ENCODE measurements around the gene MTHFD1L. TPM values are rescaled to one million over a fixed set of nuclear protein-coding genes. Genes with fewer than 3 reads are reported as not detected.

The MTHFD1L gene
- total and polyA plus RNA-seq, 2 of the 4 experiments (the other 2 are of a cell fraction): 43.5 to 53.2 TPM

DNA sequence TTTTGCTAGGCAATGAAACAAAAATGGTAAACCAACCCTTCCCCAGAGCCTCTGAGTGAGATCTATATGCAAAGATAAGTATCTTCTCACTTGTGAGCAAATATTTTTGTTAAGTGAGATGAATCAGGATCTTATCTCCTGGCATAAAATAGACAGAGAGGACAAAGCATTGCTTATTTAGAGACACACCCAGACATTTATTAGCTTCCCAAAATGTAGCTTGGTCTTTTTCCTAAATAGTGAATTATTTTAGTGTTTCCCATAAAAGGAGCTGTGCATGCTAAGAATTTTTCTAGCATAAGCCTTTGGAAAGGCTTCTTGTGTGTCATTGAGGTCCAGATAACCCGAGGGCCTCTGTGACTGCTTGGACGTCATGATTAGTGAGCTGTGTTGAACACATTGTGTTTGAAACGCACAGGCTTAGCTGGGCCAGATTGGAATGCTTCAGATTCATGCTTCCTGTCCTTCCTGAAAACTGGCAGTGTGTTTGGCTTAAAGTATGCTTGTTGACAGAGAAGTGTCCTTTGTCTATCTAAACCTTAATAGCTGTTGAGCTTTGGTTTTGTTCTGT, 16.5 kb downstream of the MTHFD1L start (continued):
- TF ChIP-seq NFE2L2 (IDR thresholded peaks at IDR 0.05; ENCODE audit: low read depth, low read length) (peak; percentile 53; the same call in 1 of the 2 replicates), FOS (IDR thresholded peaks at IDR 0.05; ENCODE audit: low read depth, low read length) (peak; percentile 60), POLR2A (IDR thresholded peaks at IDR 0.05; ENCODE audit: low read depth, low read length) (peak; percentile 78)

DNA sequence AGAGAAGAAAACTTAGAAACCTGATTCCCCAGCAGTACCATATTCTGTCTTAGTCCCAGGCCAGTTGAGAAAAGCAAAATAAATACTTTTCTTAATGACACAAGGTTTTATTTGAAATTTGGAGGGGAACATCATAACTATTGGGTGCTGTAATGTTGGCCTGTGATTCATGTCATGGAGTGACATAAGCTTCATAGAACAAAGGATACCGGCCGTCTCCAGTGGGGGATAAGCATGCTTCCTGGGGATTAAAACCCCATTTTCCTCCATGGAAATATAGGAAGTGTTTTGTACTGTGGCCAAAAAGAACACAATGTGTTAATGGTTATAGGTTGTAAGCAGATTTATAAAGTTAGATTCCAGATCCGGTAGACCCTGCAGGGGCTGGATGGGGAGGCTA, 18.0 kb downstream of the MTHFD1L start:
- dilution Hi-C loops (cut with HindIII; ENCODE audit: low sequenced_read_pairs, unreplicated experiment): no loop called here
- no peak overlapping the region for H3K4me2 ChIP-seq (ENCODE audit: low read depth, low read length)
- peak overlapping the region; percentile 99 for H4K5ac ChIP-seq (ENCODE audit: low read depth, low read length)
- peak overlapping the region; percentile 86 for H3K27ac ChIP-seq (ENCODE audit: insufficient read depth, low read length)
- WGBS, 2 experiments (ENCODE audit: extremely low coverage in 2 of 2, insufficient read length in 1 of 2): no CpG with 5 or more reads among the region's 3 CpGs
- peak overlapping the region; percentile 99 for H2BK5ac ChIP-seq (ENCODE audit: low read depth, low read length, poor library complexity, severe bottlenecking)
- H4K20me1 ChIP-seq (ENCODE audit: insufficient read depth, low read length): no peaks in the 10 kb centered on the region
- peaks cover 25 to 52% of the 10 kb centered on the region in 2 experiments for H3K79me1 ChIP-seq (ENCODE audit: low read depth in 1 of 2, low read length in 2 of 2)
- no peak overlapping the region for H3K56ac ChIP-seq (ENCODE audit: extremely low read depth, insufficient read depth, low read length)
- DNase-seq (peak; percentile 49), ATAC-seq (ENCODE audit: low read depth) (no peak)
- H3K36me3 ChIP-seq (ENCODE audit: control insufficient read depth, insufficient read depth, low read length): peaks cover 52% of the 10 kb centered on the region
- CTCF ChIA-PET: interaction anchor here (2.0 kb wide), 1 partner anchor 8 kb away, joined by 11 read pairs; no protein-coding TSS in a partner anchor
- peak overlapping the region; percentile 28; the same call in 1 of the 2 replicates for H2BK120ac ChIP-seq (ENCODE audit: low read depth, low read length)
- peak overlapping the region; percentile 73 for H4K91ac ChIP-seq (ENCODE audit: insufficient read depth, low read depth, low read length)
- H3K9me3 ChIP-seq (ENCODE audit: control insufficient read depth, insufficient read depth, low read length): no peaks in the 10 kb centered on the region
- in situ Hi-C loops (cut with MboI; ENCODE audit: low sequenced_read_pairs): no loop called here
- H3K4me1 ChIP-seq (ENCODE audit: control insufficient read depth, insufficient read depth, low read length): peaks cover 23% of the 10 kb centered on the region
- intact Hi-C loops (cut with micrococcal nuclease): loop anchor here (5.0 kb wide), 1 partner anchor 66 kb away; no protein-coding TSS in a partner anchor
- peak overlapping the region; percentile 64; the same call in 1 of the 2 replicates for H3K23ac ChIP-seq (ENCODE audit: low read depth, low read length)
- H3K14ac ChIP-seq (replicated peaks; ENCODE audit: low read depth, low read length): 0 out of 2 replicates have a peak overlapping the region, but pooled peaks have one; percentile 14
- 0 out of 3 replicates have a peak overlapping the region, but pooled peaks have one; percentile 30 for H2BK15ac ChIP-seq (ENCODE audit: low read depth, low read length)
- H2AK5ac ChIP-seq (ENCODE audit: low read depth, low read length): peak overlapping the region; percentile 74; the same call in 1 of the 2 replicates
- H2AFZ ChIP-seq (replicated peaks; ENCODE audit: low read length, poor library complexity): no peak overlapping the region
- H3K4ac ChIP-seq (ENCODE audit: low read depth, low read length): peak overlapping the region; percentile 87
- H3K27me3 ChIP-seq (ENCODE audit: control insufficient read depth, insufficient read depth, low read length): no peaks in the 10 kb centered on the region
- H3K9me1 ChIP-seq (ENCODE audit: insufficient read depth, low read length): peaks cover 8% of the 10 kb centered on the region; the same call in 1 of the 2 replicates
- peak overlapping the region; percentile 99 for H3K18ac ChIP-seq (ENCODE audit: low read depth, low read length)
- peak overlapping the region; percentile 47 to 77 for H4K8ac ChIP-seq (ENCODE audit: low read depth in 2 of 2, low read length in 2 of 2)
- POLR2A ChIA-PET (ENCODE audit: unreplicated experiment): no interaction called here
- no peak overlapping the region for H2AK9ac ChIP-seq (replicated peaks; ENCODE audit: low read depth, low read length, poor library complexity)
- H3K4me3 ChIP-seq (ENCODE audit: insufficient read depth, low read depth, low read length): no peak overlapping the region
- no TSS peak for BruUV-seq (replicated peaks)
- peak overlapping the region; percentile 17 for H2BK20ac ChIP-seq (ENCODE audit: low read depth, low read length)
- H3K9ac ChIP-seq (ENCODE audit: low read depth, low read length): 0 out of 2 replicates have a peak overlapping the region, but pooled peaks have one; percentile 16
- TF ChIP-seq, protein P1, sequence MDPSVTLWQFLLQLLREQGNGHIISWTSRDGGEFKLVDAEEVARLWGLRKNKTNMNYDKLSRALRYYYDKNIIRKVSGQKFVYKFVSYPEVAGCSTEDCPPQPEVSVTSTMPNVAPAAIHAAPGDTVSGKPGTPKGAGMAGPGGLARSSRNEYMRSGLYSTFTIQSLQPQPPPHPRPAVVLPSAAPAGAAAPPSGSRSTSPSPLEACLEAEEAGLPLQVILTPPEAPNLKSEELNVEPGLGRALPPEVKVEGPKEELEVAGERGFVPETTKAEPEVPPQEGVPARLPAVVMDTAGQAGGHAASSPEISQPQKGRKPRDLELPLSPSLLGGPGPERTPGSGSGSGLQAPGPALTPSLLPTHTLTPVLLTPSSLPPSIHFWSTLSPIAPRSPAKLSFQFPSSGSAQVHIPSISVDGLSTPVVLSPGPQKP (IDR thresholded peaks at IDR 0.05; ENCODE audit: borderline replicate concordance, low read depth, low read length): no peak
- no peak for TF ChIP-seq POLR2A (IDR thresholded peaks at IDR 0.05; ENCODE audit: low read depth, low read length)
- TF ChIP-seq RCOR1 (IDR thresholded peaks at IDR 0.05; ENCODE audit: insufficient replicate concordance, low read length): no peak
- TF ChIP-seq CEBPB (IDR thresholded peaks at IDR 0.05; ENCODE audit: low read depth, low read length): no peak
- TF ChIP-seq, protein P2, sequence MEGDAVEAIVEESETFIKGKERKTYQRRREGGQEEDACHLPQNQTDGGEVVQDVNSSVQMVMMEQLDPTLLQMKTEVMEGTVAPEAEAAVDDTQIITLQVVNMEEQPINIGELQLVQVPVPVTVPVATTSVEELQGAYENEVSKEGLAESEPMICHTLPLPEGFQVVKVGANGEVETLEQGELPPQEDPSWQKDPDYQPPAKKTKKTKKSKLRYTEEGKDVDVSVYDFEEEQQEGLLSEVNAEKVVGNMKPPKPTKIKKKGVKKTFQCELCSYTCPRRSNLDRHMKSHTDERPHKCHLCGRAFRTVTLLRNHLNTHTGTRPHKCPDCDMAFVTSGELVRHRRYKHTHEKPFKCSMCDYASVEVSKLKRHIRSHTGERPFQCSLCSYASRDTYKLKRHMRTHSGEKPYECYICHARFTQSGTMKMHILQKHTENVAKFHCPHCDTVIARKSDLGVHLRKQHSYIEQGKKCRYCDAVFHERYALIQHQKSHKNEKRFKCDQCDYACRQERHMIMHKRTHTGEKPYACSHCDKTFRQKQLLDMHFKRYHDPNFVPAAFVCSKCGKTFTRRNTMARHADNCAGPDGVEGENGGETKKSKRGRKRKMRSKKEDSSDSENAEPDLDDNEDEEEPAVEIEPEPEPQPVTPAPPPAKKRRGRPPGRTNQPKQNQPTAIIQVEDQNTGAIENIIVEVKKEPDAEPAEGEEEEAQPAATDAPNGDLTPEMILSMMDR (conservative IDR thresholded peaks at IDR 0.05; ENCODE audit: low read depth, low read length): no peak
- no peak for TF ChIP-seq NFE2L2 (IDR thresholded peaks at IDR 0.05; ENCODE audit: low read depth, low read length)
- no peak for TF ChIP-seq RFX5 (IDR thresholded peaks at IDR 0.05; ENCODE audit: low read depth, low read length)
- no peak for TF ChIP-seq RAD21 (IDR thresholded peaks at IDR 0.05; ENCODE audit: low read length)
- TF ChIP-seq, protein P3, sequence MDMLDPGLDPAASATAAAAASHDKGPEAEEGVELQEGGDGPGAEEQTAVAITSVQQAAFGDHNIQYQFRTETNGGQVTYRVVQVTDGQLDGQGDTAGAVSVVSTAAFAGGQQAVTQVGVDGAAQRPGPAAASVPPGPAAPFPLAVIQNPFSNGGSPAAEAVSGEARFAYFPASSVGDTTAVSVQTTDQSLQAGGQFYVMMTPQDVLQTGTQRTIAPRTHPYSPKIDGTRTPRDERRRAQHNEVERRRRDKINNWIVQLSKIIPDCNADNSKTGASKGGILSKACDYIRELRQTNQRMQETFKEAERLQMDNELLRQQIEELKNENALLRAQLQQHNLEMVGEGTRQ (IDR thresholded peaks at IDR 0.05; ENCODE audit: low read depth, low read length): no peak
- no peak for TF ChIP-seq CHD1 (IDR thresholded peaks at IDR 0.05; ENCODE audit: low read depth, low read length)
- no peak for TF ChIP-seq FOS (IDR thresholded peaks at IDR 0.05; ENCODE audit: low read depth, low read length)
- TF ChIP-seq MAFK (IDR thresholded peaks at IDR 0.05; ENCODE audit: low read depth, low read length): no peak
